Measurements from ENCODE around the gene LYZL1.
"Not testable (repeated sequence)": the region's sequence is repeated elsewhere in the genome, so short reads cannot be mapped to it uniquely, and the experiment has no call there.

GRCh38 chr10:29292406-29292805 is 3.5 kb downstream of the LYZL1 start:
- not testable (repeated sequence) for TF ChIP-seq CTCF, POLR2A (IDR thresholded peaks at IDR 0.05)
